Peyer's patch (tissue), 4 donors: ENCODE data around the gene SBF2.

Source experiments
- POLR2A ChIP-seq, 2 donors: fragments of 450-650 bp; IDR thresholded peaks; one replicate each; pipeline ENCODE4 v1.5.1; 2017; ENCODE audit warnings: antibody characterized with exemption in 2 of 2, mild to moderate bottlenecking in 2 of 2, moderate library complexity in 2 of 2
- TF ChIP-seq, protein P1 (sequence below), 6 experiments: fragments of 450-650 bp in 4 of 6; fragments of 200-600 bp in 2 of 6; sonication (generic) in 1 of 6; IDR thresholded peaks; one replicate each; pipeline ENCODE4 v1.5.1; 2017 to 2019; ENCODE audit warnings: antibody characterized with exemption in 6 of 6, mild to moderate bottlenecking in 3 of 6, moderate library complexity in 1 of 6

- TF ChIP-seq, protein P1, sequence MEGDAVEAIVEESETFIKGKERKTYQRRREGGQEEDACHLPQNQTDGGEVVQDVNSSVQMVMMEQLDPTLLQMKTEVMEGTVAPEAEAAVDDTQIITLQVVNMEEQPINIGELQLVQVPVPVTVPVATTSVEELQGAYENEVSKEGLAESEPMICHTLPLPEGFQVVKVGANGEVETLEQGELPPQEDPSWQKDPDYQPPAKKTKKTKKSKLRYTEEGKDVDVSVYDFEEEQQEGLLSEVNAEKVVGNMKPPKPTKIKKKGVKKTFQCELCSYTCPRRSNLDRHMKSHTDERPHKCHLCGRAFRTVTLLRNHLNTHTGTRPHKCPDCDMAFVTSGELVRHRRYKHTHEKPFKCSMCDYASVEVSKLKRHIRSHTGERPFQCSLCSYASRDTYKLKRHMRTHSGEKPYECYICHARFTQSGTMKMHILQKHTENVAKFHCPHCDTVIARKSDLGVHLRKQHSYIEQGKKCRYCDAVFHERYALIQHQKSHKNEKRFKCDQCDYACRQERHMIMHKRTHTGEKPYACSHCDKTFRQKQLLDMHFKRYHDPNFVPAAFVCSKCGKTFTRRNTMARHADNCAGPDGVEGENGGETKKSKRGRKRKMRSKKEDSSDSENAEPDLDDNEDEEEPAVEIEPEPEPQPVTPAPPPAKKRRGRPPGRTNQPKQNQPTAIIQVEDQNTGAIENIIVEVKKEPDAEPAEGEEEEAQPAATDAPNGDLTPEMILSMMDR (IDR thresholded peaks at IDR 0.05): no peak
- TF ChIP-seq POLR2A (IDR thresholded peaks at IDR 0.05): no peak
Measured at GRCh38 chr11:10211470-10211869, 82.5 kb downstream of the SBF2 start.
